ENCODE results near the gene CENPL. TPM values are rescaled to one million over a fixed set of nuclear protein-coding genes. Genes with fewer than 3 reads are reported as not detected.
"Not testable (repeated sequence)": the region's sequence is repeated elsewhere in the genome, so short reads cannot be mapped to it uniquely, and the experiment has no call there.

CENPL gene
- total RNA-seq, 6 donors from 2014 or later, result 1.8 to 8.4 (median 4.4) TPM

GRCh38 chr1:173821680-173822079, 3.0 kb downstream of the CENPL start:
- no peak for ATAC-seq (ENCODE audit: low FRiP score in 2 of 2)

DNA sequence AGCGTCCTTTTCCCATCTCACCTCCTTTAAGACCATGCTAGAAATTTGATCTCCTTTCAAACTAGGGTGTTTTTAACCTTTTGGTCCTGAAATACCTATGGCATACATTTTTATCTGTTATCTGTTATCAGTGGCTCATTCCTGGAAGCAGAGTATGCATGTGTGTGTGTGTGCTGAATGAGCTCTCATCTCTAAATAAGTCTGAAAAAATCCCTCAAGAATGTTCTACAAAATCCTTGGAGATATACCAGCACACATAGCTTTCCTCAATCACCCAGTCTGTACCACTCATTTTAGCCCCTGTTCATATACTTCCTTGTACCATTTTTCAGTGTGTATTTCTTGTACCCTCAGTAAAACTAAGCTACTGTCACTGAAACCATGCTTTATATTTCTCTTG, 6.2 kb downstream of the CENPL start:
- Histone ChIP-seq H3K36me3 (peaks cover 0 to 3% (median 0%) of the 10 kb centered on the region in 4 donors), H3K27me3 (no peaks in the 10 kb centered on the region), H3K4me3 (no peak overlapping the region), H3K9me3 (no peaks in the 10 kb centered on the region), H3K27ac (no peak overlapping the region), H3K4me1 (peaks cover 4 to 7% (median 4%) of the 10 kb centered on the region in 4 donors)
- TF ChIP-seq POLR2A (IDR thresholded peaks at IDR 0.05), result no peak
- TF ChIP-seq POLR2AphosphoS5 (IDR thresholded peaks at IDR 0.05), result no peak
- ATAC-seq (ENCODE audit: low FRiP score in 2 of 2), result no peak
- WGBS, 2 donors, result 81 to 92% methylated on average over 1 of the region's 1 CpG
- no peak for DNase-seq

More at GRCh38 chr1:173821680-173822079, 3.0 kb downstream of the CENPL start:
- Histone ChIP-seq H3K36me3 (peaks cover 0 to 3% (median 0%) of the 10 kb centered on the region in 4 donors), H3K4me3 (no peak overlapping the region), H3K27ac (no peak overlapping the region), H3K9me3 (no peaks in the 10 kb centered on the region), H3K4me1 (peaks cover 11 to 26% (median 14%) of the 10 kb centered on the region in 4 donors), H3K27me3 (no peaks in the 10 kb centered on the region)
- WGBS, 2 donors, result 94 to 95% methylated on average over 4 of the region's 4 CpGs
- DNase-seq, result no peak
- TF ChIP-seq EP300 (IDR thresholded peaks at IDR 0.05) (no peak), POLR2A (IDR thresholded peaks at IDR 0.05) (no peak), CTCF (IDR thresholded peaks at IDR 0.05) (no peak), POLR2AphosphoS5 (IDR thresholded peaks at IDR 0.05) (no peak)

GRCh38 chr1:173813654-173814053, 11.0 kb downstream of the CENPL start:
- peaks cover 0 to 11% (median 8%) of the 10 kb centered on the region in 4 donors for H3K36me3 ChIP-seq
- not testable (repeated sequence) for H3K4me3 ChIP-seq; H3K27ac ChIP-seq; ATAC-seq (ENCODE audit: low FRiP score in 2 of 2); DNase-seq; H3K4me1 ChIP-seq; H3K27me3 ChIP-seq; H3K9me3 ChIP-seq
- 94% methylated on average over 5 of the region's 5 CpGs for WGBS, 2 donors

DNA sequence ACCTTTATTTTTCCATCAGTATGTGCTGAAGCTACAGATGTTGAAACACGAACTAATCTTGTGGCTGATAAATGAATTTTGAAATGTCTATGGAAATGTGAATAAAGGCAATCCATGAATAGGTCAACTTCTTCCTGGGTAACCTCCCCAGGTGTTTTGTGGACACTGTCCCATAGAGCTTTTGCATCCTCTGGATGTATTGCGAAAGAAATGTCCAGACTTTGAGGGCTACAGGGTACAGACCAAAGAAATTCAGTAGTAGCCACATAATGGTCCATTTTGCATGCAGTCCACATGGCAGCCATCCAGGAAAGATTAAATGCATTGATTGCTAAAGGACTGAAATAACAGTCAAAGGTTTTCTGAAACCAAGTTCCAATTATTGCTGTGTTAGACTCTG, 21.7 kb downstream of the CENPL start:
- TF ChIP-seq EP300 (IDR thresholded peaks at IDR 0.05), result no peak
- TF ChIP-seq CTCF (IDR thresholded peaks at IDR 0.05), result no peak
- no peak for TF ChIP-seq POLR2A (IDR thresholded peaks at IDR 0.05)
- TF ChIP-seq POLR2AphosphoS5 (IDR thresholded peaks at IDR 0.05), result no peak
- peaks cover 0 to 10% (median 2%) of the 10 kb centered on the region in 4 donors for H3K36me3 ChIP-seq
- DNase-seq (no peak), ATAC-seq (ENCODE audit: low FRiP score in 2 of 2) (no peak)
- no peaks in the 10 kb centered on the region for H3K27me3 ChIP-seq
- no peaks in the 10 kb centered on the region for H3K9me3 ChIP-seq
- WGBS, 2 donors, result 93 to 95% methylated on average over 2 of the region's 2 CpGs
- no peaks in the 10 kb centered on the region for H3K4me1 ChIP-seq
- H3K4me3 ChIP-seq, result no peak overlapping the region
- H3K27ac ChIP-seq, result no peak overlapping the region

- H3K27ac ChIP-seq; DNase-seq; H3K4me3 ChIP-seq; H3K4me1 ChIP-seq; H3K36me3 ChIP-seq; ATAC-seq (ENCODE audit: low FRiP score in 2 of 2); H3K27me3 ChIP-seq; H3K9me3 ChIP-seq: not testable (repeated sequence)
- 97 to 100% methylated on average over 1 of the region's 1 CpG for WGBS, 2 donors
Observed at GRCh38 chr1:173799995-173800394, 24.7 kb downstream of the CENPL start.

- TF ChIP-seq POLR2A (IDR thresholded peaks at IDR 0.05), result no peak
- no peak for TF ChIP-seq CTCF (IDR thresholded peaks at IDR 0.05)
- TF ChIP-seq EP300 (IDR thresholded peaks at IDR 0.05), result no peak
- no peak for TF ChIP-seq POLR2AphosphoS5 (IDR thresholded peaks at IDR 0.05)
- Histone ChIP-seq H3K36me3 (peaks cover 0 to 3% (median 0%) of the 10 kb centered on the region in 4 donors), H3K27me3 (no peaks in the 10 kb centered on the region), H3K27ac (no peak overlapping the region), H3K4me1 (no peaks in the 10 kb centered on the region), H3K9me3 (no peaks in the 10 kb centered on the region), H3K4me3 (no peak overlapping the region)
- ATAC-seq (ENCODE audit: low FRiP score in 2 of 2) (no peak), DNase-seq (no peak)
Observed at GRCh38 chr1:173798078-173798477, 26.6 kb downstream of the CENPL start.

All from upper lobe of left lung (tissue), 6 donors.